Measurements from ENCODE around the gene RAB3D.

The RAB3D gene

GRCh38 chr19:11363881-11364280 lies 24.4 kb upstream of the RAB3D start:
- H3K9ac ChIP-seq = no peak overlapping the region
- no peaks in the 10 kb centered on the region for H3K4me1 ChIP-seq (ENCODE audit: low read depth, poor library complexity, severe bottlenecking)
- H3K27ac ChIP-seq = no peak overlapping the region
- H3K4me2 ChIP-seq = no peak overlapping the region
- H3K36me3 ChIP-seq (ENCODE audit: insufficient read depth) = no peaks in the 10 kb centered on the region
- H3K4me3 ChIP-seq (IDR thresholded peaks at IDR 0.05; ENCODE audit: insufficient read depth, low read depth, low read length) = no peak overlapping the region
- no peaks in the 10 kb centered on the region for H4K20me1 ChIP-seq (ENCODE audit: insufficient read depth)
- no peaks in the 10 kb centered on the region for H3K27me3 ChIP-seq (ENCODE audit: insufficient read depth, low read depth)
- no peak overlapping the region for H2AFZ ChIP-seq (ENCODE audit: low read depth)
- no peaks in the 10 kb centered on the region for H3K79me2 ChIP-seq (ENCODE audit: insufficient read depth, low read depth)
- TF ChIP-seq CTCF (conservative IDR thresholded peaks at IDR 0.05; ENCODE audit: low read depth, low read length) = no peak

- Histone ChIP-seq H3K9ac (no peak overlapping the region), H3K27ac (no peak overlapping the region), H4K20me1 (ENCODE audit: insufficient read depth) (no peaks in the 10 kb centered on the region), H2AFZ (ENCODE audit: low read depth) (no peak overlapping the region), H3K4me1 (ENCODE audit: low read depth, poor library complexity, severe bottlenecking) (no peaks in the 10 kb centered on the region), H3K4me3 (IDR thresholded peaks at IDR 0.05; ENCODE audit: insufficient read depth, low read depth, low read length) (no peak overlapping the region), H3K4me2 (no peak overlapping the region), H3K36me3 (ENCODE audit: insufficient read depth) (no peaks in the 10 kb centered on the region), H3K79me2 (ENCODE audit: insufficient read depth, low read depth) (no peaks in the 10 kb centered on the region), H3K27me3 (ENCODE audit: insufficient read depth, low read depth) (no peaks in the 10 kb centered on the region)
- no peak for TF ChIP-seq CTCF (conservative IDR thresholded peaks at IDR 0.05; ENCODE audit: low read depth, low read length)
Measured at GRCh38 chr19:11361771-11362731, 22.6 kb upstream of the RAB3D start.

GRCh38 chr19:11361037-11361770 lies 21.7 kb upstream of the RAB3D start:
- no peak overlapping the region for H3K4me2 ChIP-seq
- no peaks in the 10 kb centered on the region for H3K79me2 ChIP-seq (ENCODE audit: insufficient read depth, low read depth)
- no peaks in the 10 kb centered on the region for H3K36me3 ChIP-seq (ENCODE audit: insufficient read depth)
- H3K27me3 ChIP-seq (ENCODE audit: insufficient read depth, low read depth) = no peaks in the 10 kb centered on the region
- no peak overlapping the region for H3K27ac ChIP-seq
- H2AFZ ChIP-seq (ENCODE audit: low read depth) = no peak overlapping the region
- no peaks in the 10 kb centered on the region for H3K4me1 ChIP-seq (ENCODE audit: low read depth, poor library complexity, severe bottlenecking)
- H3K9ac ChIP-seq = no peak overlapping the region
- H4K20me1 ChIP-seq (ENCODE audit: insufficient read depth) = no peaks in the 10 kb centered on the region
- H3K4me3 ChIP-seq (IDR thresholded peaks at IDR 0.05; ENCODE audit: insufficient read depth, low read depth, low read length) = no peak overlapping the region
- no peak for TF ChIP-seq CTCF (conservative IDR thresholded peaks at IDR 0.05; ENCODE audit: low read depth, low read length)

GRCh38 chr19:11359421-11359820 lies 20.0 kb upstream of the RAB3D start:
- Histone ChIP-seq H3K4me2 (no peak overlapping the region), H3K4me3 (IDR thresholded peaks at IDR 0.05; ENCODE audit: insufficient read depth, low read depth, low read length) (no peak overlapping the region), H4K20me1 (ENCODE audit: insufficient read depth) (no peaks in the 10 kb centered on the region), H2AFZ (ENCODE audit: low read depth) (no peak overlapping the region), H3K27ac (no peak overlapping the region), H3K27me3 (ENCODE audit: insufficient read depth, low read depth) (no peaks in the 10 kb centered on the region), H3K79me2 (ENCODE audit: insufficient read depth, low read depth) (no peaks in the 10 kb centered on the region), H3K36me3 (ENCODE audit: insufficient read depth) (no peaks in the 10 kb centered on the region), H3K4me1 (ENCODE audit: low read depth, poor library complexity, severe bottlenecking) (peaks cover 9% of the 10 kb centered on the region), H3K9ac (no peak overlapping the region)
- no peak for TF ChIP-seq CTCF (conservative IDR thresholded peaks at IDR 0.05; ENCODE audit: low read depth, low read length)

Measured in KMS-11 (cell line).